ENCODE data around the gene TTLL12.

GRCh38 chr22:43233529-43233928 is 46.6 kb upstream of the TTLL12 start:
- TF ChIP-seq, protein P1, sequence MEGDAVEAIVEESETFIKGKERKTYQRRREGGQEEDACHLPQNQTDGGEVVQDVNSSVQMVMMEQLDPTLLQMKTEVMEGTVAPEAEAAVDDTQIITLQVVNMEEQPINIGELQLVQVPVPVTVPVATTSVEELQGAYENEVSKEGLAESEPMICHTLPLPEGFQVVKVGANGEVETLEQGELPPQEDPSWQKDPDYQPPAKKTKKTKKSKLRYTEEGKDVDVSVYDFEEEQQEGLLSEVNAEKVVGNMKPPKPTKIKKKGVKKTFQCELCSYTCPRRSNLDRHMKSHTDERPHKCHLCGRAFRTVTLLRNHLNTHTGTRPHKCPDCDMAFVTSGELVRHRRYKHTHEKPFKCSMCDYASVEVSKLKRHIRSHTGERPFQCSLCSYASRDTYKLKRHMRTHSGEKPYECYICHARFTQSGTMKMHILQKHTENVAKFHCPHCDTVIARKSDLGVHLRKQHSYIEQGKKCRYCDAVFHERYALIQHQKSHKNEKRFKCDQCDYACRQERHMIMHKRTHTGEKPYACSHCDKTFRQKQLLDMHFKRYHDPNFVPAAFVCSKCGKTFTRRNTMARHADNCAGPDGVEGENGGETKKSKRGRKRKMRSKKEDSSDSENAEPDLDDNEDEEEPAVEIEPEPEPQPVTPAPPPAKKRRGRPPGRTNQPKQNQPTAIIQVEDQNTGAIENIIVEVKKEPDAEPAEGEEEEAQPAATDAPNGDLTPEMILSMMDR (IDR thresholded peaks at IDR 0.05): no peak
- no peak for TF ChIP-seq ZFX (IDR thresholded peaks at IDR 0.05; ENCODE audit: borderline replicate concordance)

Measured in 22Rv1 (cell line).